ENCODE data around the gene IRF1.

Gene IRF1

GRCh38 chr5:132459983-132460838, 30.4 kb downstream of the IRF1 start:
- no peak for TF ChIP-seq CTCF (IDR thresholded peaks at IDR 0.05; ENCODE audit: insufficient read depth, low read depth, low read length, missing control alignments)
- H3K4me3 ChIP-seq (ENCODE audit: low read depth, low read length): no peak overlapping the region
- DNase-seq (ENCODE audit: low read depth): peak; percentile 50

GRCh38 chr5:132459031-132459982, 31.3 kb downstream of the IRF1 start:
- DNase-seq (ENCODE audit: low read depth): peak; percentile 76
- peak overlapping the region; percentile 16 for H3K4me3 ChIP-seq (ENCODE audit: low read depth, low read length)
- TF ChIP-seq CTCF (IDR thresholded peaks at IDR 0.05; ENCODE audit: insufficient read depth, low read depth, low read length, missing control alignments): no peak

- DNase-seq (ENCODE audit: low read depth): peak; percentile 69
- no peak for TF ChIP-seq CTCF (IDR thresholded peaks at IDR 0.05; ENCODE audit: insufficient read depth, low read depth, low read length, missing control alignments)
- H3K4me3 ChIP-seq (ENCODE audit: low read depth, low read length): peak overlapping the region; percentile 16
Measured at GRCh38 chr5:132458651-132459030, 31.9 kb downstream of the IRF1 start.

DNA sequence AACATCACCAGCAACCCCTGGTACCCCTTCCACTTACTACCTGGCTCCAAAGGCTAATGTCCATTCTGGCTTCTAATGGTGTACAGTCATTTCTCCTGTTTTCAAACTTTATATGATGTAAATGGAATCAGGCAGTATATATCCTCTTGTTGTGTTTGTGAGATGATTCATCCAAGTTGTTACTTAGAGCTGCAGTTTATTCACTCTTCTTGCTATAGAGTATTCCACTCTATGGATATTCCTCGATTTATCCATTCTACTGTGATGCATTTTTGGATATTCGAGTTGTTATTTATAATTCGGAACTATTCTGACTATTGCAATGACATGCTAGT, 32.4 kb downstream of the IRF1 start:
- DNase-seq (ENCODE audit: low read depth): no peak
- TF ChIP-seq CTCF (IDR thresholded peaks at IDR 0.05; ENCODE audit: insufficient read depth, low read depth, low read length, missing control alignments): no peak
- H3K4me3 ChIP-seq (ENCODE audit: low read depth, low read length): no peak overlapping the region

- no peak overlapping the region for H3K4me3 ChIP-seq (ENCODE audit: low read depth, low read length)
- peak; percentile 45 for DNase-seq (ENCODE audit: low read depth)
- TF ChIP-seq CTCF (IDR thresholded peaks at IDR 0.05; ENCODE audit: insufficient read depth, low read depth, low read length, missing control alignments): no peak
Measured at GRCh38 chr5:132457371-132458225, 33.0 kb downstream of the IRF1 start.

DNA sequence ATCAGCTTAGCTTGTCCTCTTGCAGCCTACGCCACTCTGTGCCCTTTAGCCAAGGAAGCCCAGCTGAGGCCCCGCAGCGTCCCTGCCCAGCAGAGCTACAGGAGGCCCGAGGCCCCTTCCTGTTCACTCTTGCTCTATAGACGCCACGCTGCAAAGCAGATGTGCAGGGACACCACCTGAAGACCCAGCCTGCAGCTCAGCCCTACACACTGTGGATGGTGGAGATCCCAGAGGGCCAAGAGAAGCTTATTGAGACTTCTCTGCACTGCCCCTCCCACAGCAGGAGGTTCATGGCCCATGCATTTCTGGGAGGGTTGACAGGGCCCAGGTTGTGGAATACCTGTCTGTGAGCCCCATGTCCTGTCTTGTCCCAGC, 33.6 kb downstream of the IRF1 start:
- peak overlapping the region; percentile 1; the same call in 1 of the 2 replicates for H3K4me3 ChIP-seq (ENCODE audit: low read depth, low read length)
- no peak for TF ChIP-seq CTCF (IDR thresholded peaks at IDR 0.05; ENCODE audit: insufficient read depth, low read depth, low read length, missing control alignments)
- peak; percentile 42 for DNase-seq (ENCODE audit: low read depth)

All from GM12865 (cell line).